ENCODE measurements around the gene AFMID. TPM values are rescaled to one million over a fixed set of nuclear protein-coding genes. Genes with fewer than 3 reads are reported as not detected.

AFMID gene
- total and polyA plus RNA-seq, 5 donors from 2014 or later: 1.8 to 5.5 (median 2.8) TPM

DNA sequence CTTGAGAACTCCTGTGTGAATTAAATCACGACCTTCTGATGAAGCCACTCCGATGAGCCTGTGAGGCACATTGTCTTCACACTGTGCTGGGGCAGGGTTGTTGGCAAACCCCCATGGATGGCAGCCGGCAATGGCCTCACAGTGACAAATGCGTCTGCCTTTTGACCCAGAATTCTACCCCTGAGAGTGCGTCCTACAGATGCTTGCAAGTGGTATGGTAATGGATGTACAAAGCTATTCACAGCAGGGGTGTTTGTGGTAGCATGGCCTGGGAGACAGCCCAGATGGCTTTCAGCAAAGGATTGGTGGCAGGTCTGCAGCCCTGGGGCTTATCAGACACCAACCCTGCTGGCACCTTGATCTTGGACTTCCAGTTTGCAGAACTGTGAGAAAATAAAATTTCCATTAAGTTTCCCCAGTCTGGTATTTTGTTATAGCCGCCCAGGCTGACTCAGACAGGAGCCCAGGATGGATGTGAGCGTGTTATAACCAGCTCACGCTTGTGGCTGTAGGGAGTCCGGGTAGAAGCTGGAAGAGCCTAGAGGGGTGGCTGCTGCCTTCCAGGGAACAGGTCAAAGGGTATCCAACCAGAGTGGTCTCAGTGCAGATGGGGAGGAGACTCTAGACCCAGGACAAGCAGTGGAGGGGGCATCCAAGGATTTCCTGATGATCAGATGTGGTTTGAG is 10.1 kb downstream of the AFMID start:
- Histone ChIP-seq H3K9me3 (ENCODE audit: control insufficient read depth in 2 of 2, low read length in 2 of 2) (no peaks in the 10 kb centered on the region), H3K27me3 (ENCODE audit: control insufficient read depth, insufficient read depth, low read length) (no peaks in the 10 kb centered on the region), H3K4me1 (ENCODE audit: control insufficient read depth, insufficient read depth, low read length, poor library complexity, severe bottlenecking) (no peaks in the 10 kb centered on the region), H3K27ac (ENCODE audit: insufficient read depth, low read length, poor library complexity, severe bottlenecking) (no peak overlapping the region), H3K4me3 (ENCODE audit: low read depth, low read length) (no peak overlapping the region), H3K36me3 (ENCODE audit: control insufficient read depth, insufficient read depth, low read length) (no peaks in the 10 kb centered on the region)
- Mint-ChIP-seq H3K4me1 (peaks cover 0 to 4% (median 0%) of the 10 kb centered on the region in 4 donors), H3K27ac (peak overlapping the region in 2 of 3 donors; percentile 69 to 73), H3K9me3 (no peaks in the 10 kb centered on the region), H3K27me3 (no peaks in the 10 kb centered on the region), H3K36me3 (no peaks in the 10 kb centered on the region), H3K4me3 (no peak overlapping the region)
- DNase-seq: no peak
- no peak for ATAC-seq (ENCODE audit: low read depth in 2 of 2)

- Histone ChIP-seq H3K4me1 (ENCODE audit: control insufficient read depth, insufficient read depth, low read length, poor library complexity, severe bottlenecking) (no peaks in the 10 kb centered on the region), H3K27me3 (ENCODE audit: control insufficient read depth, insufficient read depth, low read length) (no peaks in the 10 kb centered on the region), H3K4me3 (ENCODE audit: low read depth, low read length) (no peak overlapping the region), H3K36me3 (ENCODE audit: control insufficient read depth, insufficient read depth, low read length) (no peaks in the 10 kb centered on the region), H3K27ac (ENCODE audit: insufficient read depth, low read length, poor library complexity, severe bottlenecking) (no peak overlapping the region), H3K9me3 (ENCODE audit: control insufficient read depth in 2 of 2, low read length in 2 of 2) (no peaks in the 10 kb centered on the region)
- Mint-ChIP-seq H3K27me3 (no peaks in the 10 kb centered on the region), H3K27ac (no peak overlapping the region), H3K36me3 (no peaks in the 10 kb centered on the region), H3K4me1 (peaks cover 0 to 4% (median 0%) of the 10 kb centered on the region in 4 donors), H3K9me3 (no peaks in the 10 kb centered on the region), H3K4me3 (no peak overlapping the region)
- no peak for DNase-seq
- no peak for ATAC-seq (ENCODE audit: low read depth in 2 of 2)
Measured at GRCh38 chr17:78200451-78200850, 13.3 kb downstream of the AFMID start.

DNA sequence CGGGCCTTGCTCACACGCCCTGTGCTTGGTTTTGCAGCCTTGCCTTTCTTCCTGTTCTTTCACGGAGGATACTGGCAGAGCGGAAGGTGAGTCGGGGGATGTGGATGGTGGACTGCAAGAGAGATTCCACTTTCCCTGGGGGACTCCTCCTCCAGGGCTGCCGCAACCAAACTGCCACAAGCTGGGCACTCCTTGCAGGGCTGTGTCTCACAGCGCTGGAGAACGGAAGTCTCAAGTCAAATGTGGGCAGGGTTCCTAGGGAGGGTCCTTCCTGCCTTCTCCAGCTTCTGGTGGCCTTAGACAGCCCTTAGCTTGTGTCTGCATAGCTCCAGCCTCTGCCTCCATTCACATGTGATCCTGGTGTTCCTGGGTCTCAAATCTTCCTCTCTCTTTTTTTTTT is 15.5 kb downstream of the AFMID start:
- Mint-ChIP-seq H3K4me1 (peaks cover 0 to 4% (median 0%) of the 10 kb centered on the region in 4 donors), H3K36me3 (no peaks in the 10 kb centered on the region), H3K27me3 (no peaks in the 10 kb centered on the region), H3K27ac (no peak overlapping the region), H3K4me3 (no peak overlapping the region), H3K9me3 (no peaks in the 10 kb centered on the region)
- no peak overlapping the region for H3K4me3 ChIP-seq (ENCODE audit: low read depth, low read length)
- no peak for ATAC-seq (ENCODE audit: low read depth in 2 of 2)
- H3K9me3 ChIP-seq (ENCODE audit: control insufficient read depth in 2 of 2, low read length in 2 of 2): no peaks in the 10 kb centered on the region
- H3K4me1 ChIP-seq (ENCODE audit: control insufficient read depth, insufficient read depth, low read length, poor library complexity, severe bottlenecking): no peaks in the 10 kb centered on the region
- no peaks in the 10 kb centered on the region for H3K27me3 ChIP-seq (ENCODE audit: control insufficient read depth, insufficient read depth, low read length)
- DNase-seq: no peak
- H3K36me3 ChIP-seq (ENCODE audit: control insufficient read depth, insufficient read depth, low read length): no peaks in the 10 kb centered on the region
- no peak overlapping the region for H3K27ac ChIP-seq (ENCODE audit: insufficient read depth, low read length, poor library complexity, severe bottlenecking)

DNA sequence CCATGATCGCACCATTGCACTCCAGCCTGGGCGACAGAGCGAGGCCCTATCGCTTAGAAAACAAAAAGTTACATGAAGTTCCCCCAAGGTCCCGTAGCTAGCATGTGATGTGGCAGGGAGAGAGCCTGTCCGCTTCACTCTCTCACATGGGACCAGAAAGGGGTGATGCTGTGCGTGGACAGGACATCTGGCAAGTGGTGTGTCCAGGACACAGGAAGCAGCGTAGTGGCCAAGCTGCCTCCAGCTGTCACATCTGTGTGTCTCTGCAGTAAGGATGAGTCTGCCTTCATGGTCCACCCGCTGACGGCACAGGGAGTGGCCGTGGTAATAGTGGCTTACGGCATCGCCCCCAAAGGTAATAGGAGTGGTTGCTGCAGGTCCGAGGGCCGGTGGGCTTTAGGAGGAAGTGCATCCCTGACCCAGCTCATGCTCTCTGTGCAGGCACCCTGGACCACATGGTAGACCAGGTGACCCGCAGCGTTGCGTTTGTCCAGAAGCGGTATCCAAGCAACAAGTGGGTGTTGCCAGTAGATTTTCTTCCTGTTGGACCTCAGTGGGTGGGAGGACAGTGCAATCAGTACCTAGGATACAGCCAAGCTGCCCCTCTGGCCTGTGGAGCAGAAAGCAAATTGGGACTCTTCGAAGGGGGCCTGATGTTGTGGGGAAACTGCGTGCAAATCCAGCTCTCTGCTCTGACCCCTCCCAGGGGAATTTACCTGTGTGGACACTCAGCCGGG is 17.4 kb downstream of the AFMID start:
- Histone ChIP-seq H3K4me3 (ENCODE audit: low read depth, low read length) (no peak overlapping the region), H3K4me1 (ENCODE audit: control insufficient read depth, insufficient read depth, low read length, poor library complexity, severe bottlenecking) (no peaks in the 10 kb centered on the region), H3K27ac (ENCODE audit: insufficient read depth, low read length, poor library complexity, severe bottlenecking) (no peak overlapping the region), H3K9me3 (ENCODE audit: control insufficient read depth in 2 of 2, low read length in 2 of 2) (no peaks in the 10 kb centered on the region), H3K27me3 (ENCODE audit: control insufficient read depth, insufficient read depth, low read length) (no peaks in the 10 kb centered on the region), H3K36me3 (ENCODE audit: control insufficient read depth, insufficient read depth, low read length) (no peaks in the 10 kb centered on the region)
- Mint-ChIP-seq H3K9me3 (no peaks in the 10 kb centered on the region), H3K27ac (no peak overlapping the region), H3K36me3 (no peaks in the 10 kb centered on the region), H3K4me3 (no peak overlapping the region), H3K4me1 (no peaks in the 10 kb centered on the region), H3K27me3 (no peaks in the 10 kb centered on the region)
- DNase-seq (no peak), ATAC-seq (ENCODE audit: low read depth in 2 of 2) (no peak)

- Mint-ChIP-seq H3K4me3 (no peak overlapping the region), H3K27ac (no peak overlapping the region), H3K27me3 (no peaks in the 10 kb centered on the region)
Measured at GRCh38 chr17:78205124-78205775, 18.1 kb downstream of the AFMID start.

GRCh38 chr17:78206298-78206697 is 19.1 kb downstream of the AFMID start:
- no peaks in the 10 kb centered on the region for H3K36me3 ChIP-seq (ENCODE audit: control insufficient read depth, insufficient read depth, low read length)
- H3K9me3 ChIP-seq (ENCODE audit: control insufficient read depth in 2 of 2, low read length in 2 of 2): no peaks in the 10 kb centered on the region
- H3K27ac ChIP-seq (ENCODE audit: insufficient read depth, low read length, poor library complexity, severe bottlenecking): no peak overlapping the region
- Mint-ChIP-seq H3K27me3 (no peaks in the 10 kb centered on the region), H3K36me3 (no peaks in the 10 kb centered on the region), H3K4me3 (no peak overlapping the region), H3K27ac (no peak overlapping the region), H3K4me1 (no peaks in the 10 kb centered on the region), H3K9me3 (no peaks in the 10 kb centered on the region)
- no peak for DNase-seq
- H3K4me1 ChIP-seq (ENCODE audit: control insufficient read depth, insufficient read depth, low read length, poor library complexity, severe bottlenecking): no peaks in the 10 kb centered on the region
- H3K27me3 ChIP-seq (ENCODE audit: control insufficient read depth, insufficient read depth, low read length): no peaks in the 10 kb centered on the region
- no peak for ATAC-seq (ENCODE audit: low read depth in 2 of 2)
- H3K4me3 ChIP-seq (ENCODE audit: low read depth, low read length): no peak overlapping the region

More at GRCh38 chr17:78205124-78205775, 18.1 kb downstream of the AFMID start:
- no peaks in the 10 kb centered on the region for H3K9me3 ChIP-seq (ENCODE audit: control insufficient read depth in 2 of 2, low read length in 2 of 2)
- H3K27ac ChIP-seq (ENCODE audit: insufficient read depth, low read length, poor library complexity, severe bottlenecking): no peak overlapping the region
- Mint-ChIP-seq H3K4me1 (no peaks in the 10 kb centered on the region), H3K36me3 (no peaks in the 10 kb centered on the region), H3K9me3 (no peaks in the 10 kb centered on the region)
- H3K4me1 ChIP-seq (ENCODE audit: control insufficient read depth, insufficient read depth, low read length, poor library complexity, severe bottlenecking): no peaks in the 10 kb centered on the region
- DNase-seq: no peak
- H3K27me3 ChIP-seq (ENCODE audit: control insufficient read depth, insufficient read depth, low read length): no peaks in the 10 kb centered on the region
- no peak overlapping the region for H3K4me3 ChIP-seq (ENCODE audit: low read depth, low read length)
- H3K36me3 ChIP-seq (ENCODE audit: control insufficient read depth, insufficient read depth, low read length): no peaks in the 10 kb centered on the region
- no peak for ATAC-seq (ENCODE audit: low read depth in 2 of 2)

DNA sequence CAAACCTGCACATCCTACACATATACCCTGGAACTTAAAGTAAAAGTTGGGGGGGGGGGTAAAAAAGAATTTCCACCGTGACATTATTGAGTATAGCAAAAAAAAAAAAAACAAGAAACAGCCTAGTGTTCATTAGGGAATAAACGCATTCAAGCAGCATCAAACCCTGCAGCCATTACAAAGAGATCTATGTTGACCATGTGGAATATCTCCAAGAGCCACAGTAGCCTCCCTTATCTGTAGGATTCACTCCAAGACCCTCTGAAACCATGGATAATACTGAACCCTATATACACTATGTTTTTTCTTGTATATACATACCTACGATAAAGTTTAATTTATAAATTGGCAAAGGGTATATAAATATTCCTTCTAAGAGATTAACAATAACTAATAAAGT is 21.3 kb downstream of the AFMID start:
- Mint-ChIP-seq H3K4me1 (peaks cover 0 to 4% (median 0%) of the 10 kb centered on the region in 4 donors), H3K36me3 (no peaks in the 10 kb centered on the region), H3K27ac (no peak overlapping the region), H3K27me3 (no peaks in the 10 kb centered on the region), H3K9me3 (no peaks in the 10 kb centered on the region), H3K4me3 (no peak overlapping the region)
- no peaks in the 10 kb centered on the region for H3K4me1 ChIP-seq (ENCODE audit: control insufficient read depth, insufficient read depth, low read length, poor library complexity, severe bottlenecking)
- no peaks in the 10 kb centered on the region for H3K36me3 ChIP-seq (ENCODE audit: control insufficient read depth, insufficient read depth, low read length)
- no peaks in the 10 kb centered on the region for H3K27me3 ChIP-seq (ENCODE audit: control insufficient read depth, insufficient read depth, low read length)
- no peak overlapping the region for H3K4me3 ChIP-seq (ENCODE audit: low read depth, low read length)
- no peak overlapping the region for H3K27ac ChIP-seq (ENCODE audit: insufficient read depth, low read length, poor library complexity, severe bottlenecking)
- DNase-seq (no peak), ATAC-seq (ENCODE audit: low read depth in 2 of 2) (no peak)
- H3K9me3 ChIP-seq (ENCODE audit: control insufficient read depth in 2 of 2, low read length in 2 of 2): no peaks in the 10 kb centered on the region

All from CD4-positive, CD25-positive, alpha-beta regulatory T cell (primary cell).